K562 (cell line): ENCODE measurements around the gene NEK5. TPM values are rescaled to one million over a fixed set of nuclear protein-coding genes. Genes with fewer than 3 reads are reported as not detected.
A peak's percentile ranks its signal among the peaks of the same experiment; 100 is the strongest.

Experiments
- ATF3 ChIP-seq, 2 experiments: fragments of 450-650 bp in 1 of 2; sonication (generic) in 1 of 2; formaldehyde crosslinking in 1 of 2; IDR thresholded peaks in 1 of 2; conservative IDR thresholded peaks in 1 of 2; 2 replicates each; pipeline versions ENCODE4 v1.6.1 to v1.8.1; 2016 to 2023; ENCODE audit warnings: mild to moderate bottlenecking in 2 of 2, moderate library complexity in 2 of 2, inconsistent platforms in 1 of 2, missing genetic modification reagents in 1 of 2
- BCLAF1 ChIP-seq, 2 experiments: fragments of 450-650 bp in 1 of 2; IDR thresholded peaks; 2 replicates each; pipeline ENCODE4 v1.6.1; 2011 to 2017; ENCODE audit warnings: low read depth in 2 of 2, antibody characterized with exemption in 1 of 2, borderline replicate concordance in 1 of 2, low read length in 1 of 2, mild to moderate bottlenecking in 1 of 2, mixed read lengths in 1 of 2; ENCODE audit not compliant: control insufficient read depth in 1 of 2
- CBX1 ChIP-seq: sonication (generic); IDR thresholded peaks from 2 replicates; pipeline ENCODE4 v1.6.1; 2016; ENCODE audit warnings: antibody characterized with exemption, low read depth, mild to moderate bottlenecking
- COPS2 ChIP-seq: fragments of 450-650 bp; conservative IDR thresholded peaks from 2 replicates; pipeline ENCODE4 v1.6.1; 2016; ENCODE audit warnings: mild to moderate bottlenecking, moderate library complexity
- ESRRB ChIP-seq: fragments of 250-450 bp; sonication (Bioruptor Pico); IDR thresholded peaks from 2 replicates; pipeline ENCODE4 v1.5.0; 2020; ENCODE audit warnings: mild to moderate bottlenecking, moderate library complexity, borderline replicate concordance
- GABPB1 ChIP-seq: sonication (generic); formaldehyde crosslinking; IDR thresholded peaks from 2 replicates; pipeline ENCODE4 v1.8.0; 2022; ENCODE audit warnings: mild to moderate bottlenecking, missing genetic modification reagents
- HEY1 ChIP-seq: fragments of 250-450 bp; sonication (Bioruptor Pico); IDR thresholded peaks from 2 replicates; pipeline ENCODE4 v1.5.0; 2020; ENCODE audit warnings: mild to moderate bottlenecking, moderate library complexity, borderline replicate concordance
- KLF1 ChIP-seq: fragments of 450-650 bp; IDR thresholded peaks from 2 replicates; pipeline ENCODE4 v1.6.1; 2016; ENCODE audit warnings: missing genetic modification characterization, missing compliant biosample characterization
- MAX ChIP-seq: sonication (generic); formaldehyde crosslinking; IDR thresholded peaks from 2 replicates; pipeline ENCODE4 v1.9.0; 2022; ENCODE audit warnings: mild to moderate bottlenecking, missing genetic modification reagents
- NFIX ChIP-seq: fragments of 250-450 bp; sonication (Bioruptor Pico); IDR thresholded peaks from 2 replicates; pipeline ENCODE4 v1.4.0; 2020; ENCODE audit warnings: low read depth, mild to moderate bottlenecking, moderate library complexity
- NFYB ChIP-seq: IDR thresholded peaks from 2 replicates; pipeline ENCODE4 v1.6.1; 2011; ENCODE audit warnings: mild to moderate bottlenecking, moderate library complexity; ENCODE audit not compliant: insufficient read length; ENCODE audit errors: extremely low read depth
- NR3C1 ChIP-seq: sonication (generic); formaldehyde crosslinking; IDR thresholded peaks from 2 replicates; pipeline ENCODE4 v1.8.1; 2022; ENCODE audit warnings: missing genetic modification reagents
- POLR2H ChIP-seq: IDR thresholded peaks from 2 replicates; pipeline ENCODE4 v1.6.1; 2016; ENCODE audit warnings: missing genetic modification characterization, low read depth, mild to moderate bottlenecking, control low read depth, missing compliant biosample characterization, moderate library complexity
- SAFB ChIP-seq: fragments of 200-400 bp; formaldehyde crosslinking; IDR thresholded peaks from 2 replicates; pipeline ENCODE4 v1.6.1; 2017; ENCODE audit warnings: low read depth, low read length, borderline replicate concordance
- SRSF7 ChIP-seq: fragments of 200-400 bp; formaldehyde crosslinking; optimal IDR thresholded peaks from 2 replicates; pipeline ENCODE3; 2017; ENCODE audit warnings: mild to moderate bottlenecking, low read depth, low read length
- TAF7 ChIP-seq: fragments of 450-650 bp; IDR thresholded peaks from 2 replicates; pipeline ENCODE4 v1.6.1; 2016; ENCODE audit warnings: missing genetic modification characterization, missing compliant biosample characterization
- TAF9B ChIP-seq: fragments of 450-650 bp; IDR thresholded peaks from 2 replicates; pipeline ENCODE4 v1.6.1; 2018; ENCODE audit warnings: mild to moderate bottlenecking; ENCODE audit not compliant: partially characterized antibody
- ZNF140 ChIP-seq: fragments of 250-450 bp; sonication (Bioruptor Pico); IDR thresholded peaks from 2 replicates; pipeline ENCODE4 v1.8.0; 2021; ENCODE audit warnings: moderate library complexity, mild to moderate bottlenecking, inconsistent platforms
- ZNF311 ChIP-seq: fragments of 250-450 bp; sonication (Bioruptor Pico); IDR thresholded peaks from 2 replicates; pipeline ENCODE4 v1.4.0; 2020; ENCODE audit warnings: mild to moderate bottlenecking, moderate library complexity
- ZNF511 ChIP-seq: sonication (generic); formaldehyde crosslinking; IDR thresholded peaks from 2 replicates; pipeline ENCODE4 v1.8.0; 2022; ENCODE audit warnings: mild to moderate bottlenecking, missing genetic modification reagents
- ZNF766 ChIP-seq: fragments of 200-800 bp; sonication (Bioruptor generic); conservative IDR thresholded peaks from 2 replicates; pipeline ENCODE4 v1.6.1; 2016; ENCODE audit warnings: missing genetic modification characterization, missing compliant biosample characterization
- ZZZ3 ChIP-seq: fragments of 450-650 bp; IDR thresholded peaks from 2 replicates; pipeline ENCODE4 v1.6.1; 2016; ENCODE audit warnings: antibody characterized with exemption, mild to moderate bottlenecking, moderate library complexity
- polyA plus RNA-seq, 8 experiments: library from polyadenylated mRNA; depleted of rRNA in 4 of 8; stranded (reverse) in 5 of 8; unstranded in 3 of 8; fragments of >200 nt; fragmentation: Nextera tagmentation in 2 of 8; fragmentation: Illumina TruSeq in 1 of 8; extraction: Ambion mirVana in 2 of 8; extraction: Trizol in 1 of 8; gene quantifications; 2 replicates each; pipeline versions ENCODE4 v1.2.1 to v1.2.3, GENCODE V29; 2011 to 2014; ENCODE audit warnings: inconsistent platforms in 1 of 8, missing spikeins in 1 of 8
- total RNA-seq, 7 experiments: library from RNA; depleted of rRNA in 6 of 7; stranded (reverse); fragments of >200 nt in 6 of 7; fragmentation: Illumina TruSeq in 2 of 7; extraction: Trizol in 2 of 7; gene quantifications; 2 replicates each; pipeline versions ENCODE4 v1.2.1 to v1.2.3, GENCODE V29; 2011 to 2021; ENCODE audit warnings: low replicate concordance in 1 of 7

Gene NEK5
- total and polyA plus RNA-seq, 9 of the 15 experiments (the other 6 are each of a cell fraction or from before 2014, with no cell fraction given), result 0.09 to 0.44 (median 0.33) TPM

GRCh38 chr13:52011632-52012511, 117.0 kb downstream of the NEK5 start, which contains the start of gene ALG11 (continued):
- no peak for TF ChIP-seq MAX
- TF ChIP-seq NFIX (CRISPR knock-in tag), result no peak
- TF ChIP-seq KLF1 (tag), result no peak
- TF ChIP-seq GABPB1 (CRISPR knock-in tag), result peak; percentile 44; the same call in 1 of the 2 replicates
- TF ChIP-seq CBX1, result peak; percentile 51; the same call in 1 of the 2 replicates
- TF ChIP-seq NR3C1, result no peak
- no peak for TF ChIP-seq ZZZ3
- peak; percentile 88 for TF ChIP-seq SAFB
- no peak for TF ChIP-seq ZNF311
- no peak for TF ChIP-seq TAF7
- no peak for TF ChIP-seq ATF3 (IDR thresholded peaks at IDR 0.05)
- TF ChIP-seq ATF3 (CRISPR knock-in tag; conservative IDR thresholded peaks at IDR 0.05), result no peak
- peak; percentile 64 for TF ChIP-seq TAF9B
- TF ChIP-seq SRSF7, result no peak
- TF ChIP-seq BCLAF1 (IDR thresholded peaks at IDR 0.05; ENCODE audit: borderline replicate concordance in 1 of 2, control insufficient read depth in 1 of 2, low read depth in 2 of 2, low read length in 1 of 2), result no peak
- TF ChIP-seq ESRRB (CRISPR knock-in tag), result no peak
- TF ChIP-seq COPS2, result no peak
- TF ChIP-seq ZNF766 (CRISPR knock-in tag), result no peak
- peak; percentile 71 for TF ChIP-seq NFYB
- TF ChIP-seq POLR2H (tag), result no peak
- TF ChIP-seq HEY1 (CRISPR knock-in tag), result no peak
- TF ChIP-seq ZNF511, result 0 out of 2 replicates have a peak, but pooled peaks have one; percentile 24
- TF ChIP-seq ZNF140 (CRISPR knock-in tag), result no peak
